ENCODE data around the gene PTGES3. TPM values are rescaled to one million over a fixed set of nuclear protein-coding genes. Genes with fewer than 3 reads are reported as not detected.

Gene PTGES3
- total and polyA plus RNA-seq, 2 of the 8 experiments (the other 6 are each of a cell fraction or from before 2014, with no cell fraction given), result 111 to 464 TPM

DNA sequence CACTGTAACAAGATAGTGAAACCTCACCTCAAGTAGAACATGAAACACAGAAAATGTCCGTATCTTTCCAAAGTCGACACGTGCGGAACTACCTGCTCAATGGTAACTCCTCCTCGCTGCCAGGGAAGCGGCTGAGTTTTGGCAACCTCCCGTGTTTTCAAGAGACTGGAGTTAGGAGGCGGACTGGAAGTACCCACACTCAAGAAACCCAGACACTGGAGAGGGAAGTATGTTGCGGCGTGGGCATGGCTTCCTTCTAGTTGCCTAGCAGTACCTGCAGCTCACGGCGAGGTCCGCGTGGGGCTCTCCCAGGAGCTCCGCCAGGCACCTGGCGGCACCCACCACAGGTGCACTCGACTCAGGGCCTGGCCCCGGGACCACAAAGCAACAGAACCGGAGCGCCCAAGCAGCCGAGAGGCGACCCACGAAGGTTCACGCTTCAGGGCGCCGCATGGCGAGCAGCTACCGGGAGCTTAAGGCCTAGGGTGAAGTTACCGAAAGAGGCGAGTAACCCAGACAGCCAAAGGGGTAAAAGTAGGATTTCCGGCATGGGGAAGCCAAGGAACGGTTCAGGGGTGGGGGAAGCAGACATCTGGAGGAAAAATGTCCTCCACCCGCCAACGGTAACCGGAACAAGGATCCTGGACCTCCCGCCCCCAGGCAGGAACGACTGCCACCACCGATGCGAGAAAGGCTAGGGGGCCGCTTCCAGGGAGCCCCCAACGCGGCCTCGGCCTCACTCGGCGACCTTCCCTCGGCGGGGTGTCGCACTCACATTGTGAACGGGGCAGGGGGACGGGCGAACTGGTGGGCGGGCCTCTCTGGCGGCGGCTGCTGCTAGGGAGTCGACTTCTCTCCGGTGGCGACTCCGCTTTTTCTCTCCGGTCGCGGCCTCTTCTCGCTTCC is 608 bp downstream of the PTGES3 start (continued):
- no peak for TF ChIP-seq SIX5 (IDR thresholded peaks at IDR 0.05; ENCODE audit: low read depth, low read length)
- TF ChIP-seq TAF7 (optimal IDR thresholded peaks at IDR 0.05; ENCODE audit: borderline replicate concordance, low read depth, low read length), result peak; percentile 70
- peak; percentile 52 for TF ChIP-seq POLR2AphosphoS5 (IDR thresholded peaks at IDR 0.05; ENCODE audit: low read depth, low read length)
- no peak for TF ChIP-seq EZH2 (IDR thresholded peaks at IDR 0.05; ENCODE audit: low read depth, low read length, severe bottlenecking)
